ENCODE data around the gene ANAPC2.
A peak's percentile ranks its signal among the peaks of the same experiment; 100 is the strongest.

The ANAPC2 gene

GRCh38 chr9:137178939-137179630 lies 9.3 kb downstream of the ANAPC2 start:
- no peak overlapping the region for H3K4me3 ChIP-seq (ENCODE audit: control insufficient read depth in 1 of 7, extremely low read depth in 1 of 7, insufficient read depth in 4 of 7, low read depth in 2 of 7, low read length in 6 of 7)
- POLR2A ChIA-PET = no interaction called here

DNA sequence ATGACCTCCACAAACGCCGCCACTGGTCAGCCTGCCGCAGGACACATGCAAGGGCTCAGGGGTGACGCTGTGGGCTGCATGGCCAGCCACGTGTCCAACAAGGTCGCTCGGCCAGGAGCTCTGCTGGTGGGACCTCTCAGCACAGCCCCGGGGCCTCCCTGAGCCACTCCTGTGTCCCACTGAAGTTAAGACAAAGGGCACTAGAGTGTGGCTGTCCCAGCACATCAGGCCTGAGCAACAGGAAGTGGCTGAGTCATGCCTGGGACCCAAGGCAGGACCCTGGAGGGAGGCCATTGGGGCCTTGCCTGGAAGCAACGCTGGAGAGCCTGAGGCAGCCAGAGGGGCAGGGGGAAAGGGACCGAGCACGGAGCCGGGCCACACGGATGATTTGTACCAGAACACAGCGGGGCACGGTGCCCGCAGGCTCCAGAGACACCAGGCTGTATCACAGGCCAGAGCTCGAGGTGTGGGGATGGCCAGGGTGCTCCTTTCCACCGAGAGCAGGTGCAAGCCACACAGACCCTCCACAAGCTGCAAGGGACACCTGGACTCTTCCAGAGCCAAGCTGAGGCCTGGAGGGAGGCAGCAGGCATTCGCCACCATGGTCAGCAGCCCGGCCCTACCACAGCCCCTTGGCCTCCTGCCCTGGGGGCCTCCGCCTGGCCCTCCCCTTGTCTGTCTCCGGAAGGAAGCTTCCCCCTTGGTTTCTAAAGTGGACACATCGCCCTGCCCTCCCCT lies 10.0 kb downstream of the ANAPC2 start:
- DNase-seq = no peak
- H3K27me3 ChIP-seq (replicated peaks in 2 of 5; ENCODE audit: control insufficient read depth in 4 of 5, insufficient read depth in 5 of 5, low read length in 4 of 5) = no peaks in the 10 kb centered on the region
- H3K4me1 ChIP-seq (ENCODE audit: control extremely low read depth in 1 of 4, control insufficient read depth in 4 of 4, insufficient read depth in 4 of 4, low read length in 3 of 4) = peaks cover 0 to 14% (median 10%) of the 10 kb centered on the region in 4 experiments
- ChIA-PET POLR2A (no interaction called here), CTCF (interaction anchor here (1.1 to 5.0 kb wide), 3 partner anchors 10 to 48 kb away, joined by 3 to 33 read pairs (median 4); partner anchors contain the start of genes ANAPC2, CYSRT1 and SSNA1)
- peaks cover 0 to 53% (median 36%) of the 10 kb centered on the region in 4 experiments for H3K36me3 ChIP-seq (ENCODE audit: control insufficient read depth in 4 of 4, insufficient read depth in 4 of 4, low read length in 3 of 4)
- H3K9me3 ChIP-seq (ENCODE audit: control extremely low read depth in 1 of 5, control insufficient read depth in 4 of 5, insufficient read depth in 2 of 5, low read depth in 1 of 5, low read length in 4 of 5) = no peaks in the 10 kb centered on the region
- no peak overlapping the region for H3K4me3 ChIP-seq (ENCODE audit: control insufficient read depth in 1 of 7, extremely low read depth in 1 of 7, insufficient read depth in 4 of 7, low read depth in 2 of 7, low read length in 6 of 7)
- no peak overlapping the region for H3K27ac ChIP-seq (ENCODE audit: insufficient read depth in 1 of 2, low read depth in 1 of 2, low read length in 2 of 2, poor library complexity in 1 of 2, severe bottlenecking in 2 of 2)
- 94% methylated on average over 18 of the region's 23 CpGs for WGBS (ENCODE audit: insufficient coverage)

More at GRCh38 chr9:137178939-137179630, 9.3 kb downstream of the ANAPC2 start:
- Histone ChIP-seq H3K27ac (ENCODE audit: insufficient read depth in 1 of 2, low read depth in 1 of 2, low read length in 2 of 2, poor library complexity in 1 of 2, severe bottlenecking in 2 of 2) (no peak overlapping the region), H3K4me1 (ENCODE audit: control extremely low read depth in 1 of 4, control insufficient read depth in 4 of 4, insufficient read depth in 4 of 4, low read length in 3 of 4) (peaks cover 0 to 8% (median 6%) of the 10 kb centered on the region in 4 experiments), H3K36me3 (ENCODE audit: control insufficient read depth in 4 of 4, insufficient read depth in 4 of 4, low read length in 3 of 4) (peaks cover 0 to 60% (median 42%) of the 10 kb centered on the region in 4 experiments), H3K9me3 (ENCODE audit: control extremely low read depth in 1 of 5, control insufficient read depth in 4 of 5, insufficient read depth in 2 of 5, low read depth in 1 of 5, low read length in 4 of 5) (no peaks in the 10 kb centered on the region), H3K27me3 (replicated peaks in 2 of 5; ENCODE audit: control insufficient read depth in 4 of 5, insufficient read depth in 5 of 5, low read length in 4 of 5) (no peaks in the 10 kb centered on the region)
- no peak for DNase-seq
- CTCF ChIA-PET = interaction anchor here (1.1 to 5.0 kb wide), 3 partner anchors 10 to 49 kb away, joined by 3 to 33 read pairs (median 4); partner anchors contain the start of genes ANAPC2, CYSRT1 and SSNA1
- 94% methylated on average over 11 of the region's 19 CpGs for WGBS (ENCODE audit: insufficient coverage)

DNA sequence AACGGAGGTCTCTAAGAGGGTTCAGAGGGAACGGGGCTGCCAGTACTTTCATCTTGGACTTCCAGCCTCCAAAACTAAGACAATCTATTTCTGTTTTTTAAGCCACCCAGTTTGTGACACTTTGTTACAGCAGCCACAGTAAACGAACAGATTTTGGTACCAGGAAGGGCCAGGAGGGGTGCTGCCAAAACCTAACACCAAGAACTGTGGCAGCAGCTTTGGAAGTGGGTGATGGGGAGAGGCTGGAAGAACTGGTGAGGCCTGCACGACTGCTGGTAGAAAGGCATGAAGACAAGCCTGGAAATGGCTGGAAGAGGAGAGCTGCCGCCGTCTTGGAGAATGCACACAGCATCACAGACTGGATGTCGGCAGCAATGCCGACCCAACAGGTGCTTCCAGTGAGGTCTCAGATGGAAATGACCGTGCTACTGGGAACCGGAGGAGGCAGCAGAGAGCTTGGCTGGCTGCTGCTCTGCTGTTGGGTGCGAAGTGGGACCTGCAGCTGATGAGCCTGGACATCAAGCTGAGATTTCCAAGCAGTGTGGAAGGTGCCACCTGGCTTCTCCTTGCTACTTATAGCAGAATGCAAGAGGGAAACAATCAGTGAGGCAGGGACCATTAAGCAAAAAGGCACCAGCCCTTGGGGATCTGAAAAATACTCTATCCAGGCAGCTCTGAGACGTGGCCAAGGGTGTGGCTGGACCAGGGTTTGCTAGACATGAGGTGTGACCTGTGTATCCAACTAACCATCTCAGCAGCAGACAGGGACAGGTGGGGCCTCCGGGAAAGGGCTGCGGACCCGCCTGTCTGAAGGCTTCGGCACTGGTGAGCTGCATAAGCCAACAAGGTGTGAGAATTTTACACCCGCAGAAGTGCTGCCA lies 11.8 kb downstream of the ANAPC2 start:
- H3K36me3 ChIP-seq (ENCODE audit: control insufficient read depth in 4 of 4, insufficient read depth in 4 of 4, low read length in 3 of 4) = peaks cover 0 to 38% (median 23%) of the 10 kb centered on the region in 4 experiments
- H3K27me3 ChIP-seq (replicated peaks in 2 of 5; ENCODE audit: control insufficient read depth in 4 of 5, insufficient read depth in 5 of 5, low read length in 4 of 5) = peaks cover 0 to 4% (median 0%) of the 10 kb centered on the region in 5 experiments
- H3K27ac ChIP-seq (ENCODE audit: insufficient read depth in 1 of 2, low read depth in 1 of 2, low read length in 2 of 2, poor library complexity in 1 of 2, severe bottlenecking in 2 of 2) = no peak overlapping the region
- DNase-seq = peak in 2 of 3 donors; percentile 49 to 55
- H3K9me3 ChIP-seq (ENCODE audit: control extremely low read depth in 1 of 5, control insufficient read depth in 4 of 5, insufficient read depth in 2 of 5, low read depth in 1 of 5, low read length in 4 of 5) = no peaks in the 10 kb centered on the region
- H3K4me1 ChIP-seq (ENCODE audit: control extremely low read depth in 1 of 4, control insufficient read depth in 4 of 4, insufficient read depth in 4 of 4, low read length in 3 of 4) = peaks cover 0 to 32% (median 21%) of the 10 kb centered on the region in 4 experiments
- CTCF ChIA-PET = interaction anchor here (0.7 to 5.0 kb wide), 14 partner anchors 8 to 64 kb away, joined by 3 to 33 read pairs (median 3); partner anchors contain the start of genes ANAPC2, RNF224, SSNA1 and TUBB4B
- WGBS (ENCODE audit: insufficient coverage) = 68% methylated on average over 17 of the region's 17 CpGs
- H3K4me3 ChIP-seq (ENCODE audit: control insufficient read depth in 1 of 7, extremely low read depth in 1 of 7, insufficient read depth in 4 of 7, low read depth in 2 of 7, low read length in 6 of 7) = no peak overlapping the region
- POLR2A ChIA-PET = interaction anchor here (0.8 kb wide), 1 partner anchor 49 kb away, joined by 3 read pairs; no protein-coding TSS in a partner anchor

DNA sequence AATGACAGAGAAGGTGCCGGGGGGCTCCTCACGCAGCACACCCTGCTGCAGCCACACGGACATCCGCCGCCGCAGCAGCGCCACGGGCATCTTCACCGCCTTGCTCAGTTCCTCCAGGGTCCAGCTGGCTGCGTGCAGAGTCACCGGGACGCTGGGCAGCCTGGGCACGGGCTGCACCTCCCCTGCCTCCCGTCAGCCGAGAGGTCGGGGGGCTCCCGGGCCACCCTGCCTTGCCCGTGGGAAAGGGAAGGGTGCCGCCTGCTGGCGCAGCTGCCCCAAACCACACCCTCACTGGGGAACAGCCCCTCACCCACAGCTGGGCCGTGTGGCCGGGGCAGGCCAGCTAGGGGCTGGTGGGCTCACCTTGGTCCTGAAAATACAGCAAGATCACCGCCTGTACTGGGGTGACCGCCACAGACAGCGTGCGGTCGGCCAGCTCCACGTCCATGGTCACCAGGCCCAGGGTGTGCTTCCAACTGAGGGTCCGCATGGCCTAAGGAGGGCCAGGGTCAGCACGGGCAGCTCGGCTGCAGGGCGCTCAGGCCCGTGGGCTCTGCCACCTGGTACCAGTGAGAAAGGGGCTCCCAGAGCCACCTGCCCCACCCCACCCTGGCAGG lies 12.9 kb downstream of the ANAPC2 start:
- CTCF ChIA-PET = interaction anchor here (0.7 to 5.0 kb wide), 9 partner anchors 12 to 57 kb away, joined by 3 to 33 read pairs (median 3); partner anchors contain the start of genes ANAPC2, RNF224 and SSNA1
- Histone ChIP-seq H3K36me3 (ENCODE audit: control insufficient read depth in 4 of 4, insufficient read depth in 4 of 4, low read length in 3 of 4) (peaks cover 0 to 27% (median 17%) of the 10 kb centered on the region in 4 experiments), H3K9me3 (ENCODE audit: control extremely low read depth in 1 of 5, control insufficient read depth in 4 of 5, insufficient read depth in 2 of 5, low read depth in 1 of 5, low read length in 4 of 5) (no peaks in the 10 kb centered on the region), H3K4me3 (ENCODE audit: control insufficient read depth in 1 of 7, extremely low read depth in 1 of 7, insufficient read depth in 4 of 7, low read depth in 2 of 7, low read length in 6 of 7) (no peak overlapping the region), H3K27ac (ENCODE audit: insufficient read depth in 1 of 2, low read depth in 1 of 2, low read length in 2 of 2, poor library complexity in 1 of 2, severe bottlenecking in 2 of 2) (no peak overlapping the region), H3K4me1 (ENCODE audit: control extremely low read depth in 1 of 4, control insufficient read depth in 4 of 4, insufficient read depth in 4 of 4, low read length in 3 of 4) (peaks cover 0 to 43% (median 27%) of the 10 kb centered on the region in 4 experiments), H3K27me3 (replicated peaks in 2 of 5; ENCODE audit: control insufficient read depth in 4 of 5, insufficient read depth in 5 of 5, low read length in 4 of 5) (peaks cover 0 to 4% (median under 1%) of the 10 kb centered on the region in 5 experiments)
- POLR2A ChIA-PET = no interaction called here
- peak in 1 of 3 donors; percentile 46 for DNase-seq
- WGBS (ENCODE audit: insufficient coverage) = 42% methylated on average over 30 of the region's 33 CpGs

DNA sequence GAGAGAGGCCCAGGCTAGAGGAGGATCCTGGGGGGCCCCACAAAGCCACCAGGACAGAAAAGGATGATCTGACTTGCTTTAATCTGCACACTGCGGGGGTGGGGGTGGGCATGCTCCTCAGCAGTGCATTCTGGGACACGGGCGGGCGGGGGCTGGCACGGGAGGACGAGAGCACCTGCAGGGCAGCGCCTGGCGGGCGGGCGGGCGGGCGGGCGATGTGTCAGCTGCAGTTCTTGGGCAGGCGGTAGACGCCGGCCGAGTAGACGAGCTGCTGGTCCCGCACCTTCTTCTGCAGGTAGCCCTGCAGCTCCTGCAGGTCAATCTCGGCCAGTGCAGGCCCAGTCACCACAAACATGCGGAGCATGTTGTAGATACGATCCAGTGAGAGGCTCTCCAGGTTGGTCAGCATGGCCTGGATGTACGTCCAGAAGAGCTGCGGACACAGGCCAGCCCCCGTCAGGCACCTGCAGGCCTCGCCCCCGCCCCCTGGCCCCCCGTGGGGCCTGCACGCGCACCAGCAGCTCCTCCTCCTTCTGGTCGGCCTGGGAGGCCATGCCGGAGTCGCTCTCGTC lies 13.6 kb downstream of the ANAPC2 start:
- peaks cover 0 to 9% (median 4%) of the 10 kb centered on the region in 5 experiments for H3K27me3 ChIP-seq (replicated peaks in 2 of 5; ENCODE audit: control insufficient read depth in 4 of 5, insufficient read depth in 5 of 5, low read length in 4 of 5)
- WGBS (ENCODE audit: insufficient coverage) = 47% methylated on average over 33 of the region's 34 CpGs
- no peak overlapping the region for H3K27ac ChIP-seq (ENCODE audit: insufficient read depth in 1 of 2, low read depth in 1 of 2, low read length in 2 of 2, poor library complexity in 1 of 2, severe bottlenecking in 2 of 2)
- no peak overlapping the region for H3K4me3 ChIP-seq (ENCODE audit: control insufficient read depth in 1 of 7, extremely low read depth in 1 of 7, insufficient read depth in 4 of 7, low read depth in 2 of 7, low read length in 6 of 7)
- CTCF ChIA-PET = interaction anchor here (0.7 to 5.0 kb wide), 3 partner anchors 14 to 56 kb away, joined by 3 to 33 read pairs (median 13); partner anchors contain the start of genes ANAPC2, RNF224 and SSNA1
- no peaks in the 10 kb centered on the region for H3K9me3 ChIP-seq (ENCODE audit: control extremely low read depth in 1 of 5, control insufficient read depth in 4 of 5, insufficient read depth in 2 of 5, low read depth in 1 of 5, low read length in 4 of 5)
- peaks cover 0 to 21% (median 11%) of the 10 kb centered on the region in 4 experiments for H3K36me3 ChIP-seq (ENCODE audit: control insufficient read depth in 4 of 4, insufficient read depth in 4 of 4, low read length in 3 of 4)
- H3K4me1 ChIP-seq (ENCODE audit: control extremely low read depth in 1 of 4, control insufficient read depth in 4 of 4, insufficient read depth in 4 of 4, low read length in 3 of 4) = peaks cover 0 to 49% (median 31%) of the 10 kb centered on the region in 4 experiments
- POLR2A ChIA-PET = interaction anchor here (0.6 kb wide), 1 partner anchor 78 kb away, joined by 3 read pairs; no protein-coding TSS in a partner anchor
- peak in 1 of 3 donors; percentile 42 for DNase-seq

All from common myeloid progenitor, CD34-positive (primary cell).